ENCODE data around the gene CCRL2. TPM values are rescaled to one million over a fixed set of nuclear protein-coding genes. Genes with fewer than 3 reads are reported as not detected.

The CCRL2 gene
- total and polyA plus RNA-seq, 9 of the 15 experiments (the other 6 are each of a cell fraction or from before 2014, with no cell fraction given), result 3.4 to 5.7 (median 4.0) TPM

DNA sequence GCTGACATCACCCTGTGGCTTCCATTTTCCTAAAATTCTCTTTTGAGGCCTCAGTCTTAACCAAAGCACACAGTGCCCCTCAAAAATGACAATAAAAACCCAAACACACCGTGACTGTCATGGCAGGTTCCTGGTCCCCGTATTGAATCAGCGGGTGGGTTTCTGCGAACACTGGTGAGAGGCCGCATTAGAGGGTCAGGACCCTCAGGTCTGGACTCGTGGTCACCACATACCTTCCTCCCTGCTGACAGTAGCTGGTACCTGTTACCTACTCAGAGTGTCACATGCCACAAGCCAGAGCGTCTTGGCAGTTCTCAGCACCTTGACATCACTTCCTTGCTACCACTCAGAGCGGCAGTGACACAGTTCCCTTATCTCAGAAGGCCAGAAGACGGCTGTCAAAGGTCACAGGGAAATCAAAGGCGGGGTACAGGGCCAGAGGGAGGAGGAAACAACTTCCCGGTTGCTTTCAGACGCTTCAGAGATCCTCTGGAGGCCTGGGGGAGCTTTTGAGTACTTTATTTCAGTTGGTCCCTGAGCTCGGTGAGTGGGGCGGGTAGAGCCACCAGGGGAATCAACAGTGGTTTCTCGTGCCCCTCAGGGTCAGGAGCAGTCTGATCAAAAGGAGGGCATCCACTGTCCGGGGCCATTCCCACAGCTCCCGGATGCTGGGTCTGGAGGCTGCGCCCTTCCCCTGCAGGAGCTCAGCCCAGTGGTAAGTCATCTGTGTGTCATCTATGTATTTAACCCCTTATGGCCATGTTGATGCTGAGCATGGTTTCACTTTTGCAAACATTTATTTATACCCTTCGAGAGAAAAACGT lies at the start of gene CCRL2, which contains the start of gene CCR5AS (continued):
- TF ChIP-seq, protein P1, sequence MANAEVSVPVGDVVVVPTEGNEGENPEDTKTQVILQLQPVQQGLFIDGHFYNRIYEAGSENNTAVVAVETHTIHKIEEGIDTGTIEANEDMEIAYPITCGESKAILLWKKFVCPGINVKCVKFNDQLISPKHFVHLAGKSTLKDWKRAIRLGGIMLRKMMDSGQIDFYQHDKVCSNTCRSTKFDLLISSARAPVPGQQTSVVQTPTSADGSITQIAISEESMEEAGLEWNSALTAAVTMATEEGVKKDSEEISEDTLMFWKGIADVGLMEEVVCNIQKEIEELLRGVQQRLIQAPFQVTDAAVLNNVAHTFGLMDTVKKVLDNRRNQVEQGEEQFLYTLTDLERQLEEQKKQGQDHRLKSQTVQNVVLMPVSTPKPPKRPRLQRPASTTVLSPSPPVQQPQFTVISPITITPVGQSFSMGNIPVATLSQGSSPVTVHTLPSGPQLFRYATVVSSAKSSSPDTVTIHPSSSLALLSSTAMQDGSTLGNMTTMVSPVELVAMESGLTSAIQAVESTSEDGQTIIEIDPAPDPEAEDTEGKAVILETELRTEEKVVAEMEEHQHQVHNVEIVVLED (CRISPR knock-in tag; IDR thresholded peaks at IDR 0.05), result 0 out of 2 replicates have a peak, but pooled peaks have one; percentile 42
- no peak for TF ChIP-seq ZNF764 (CRISPR knock-in tag; IDR thresholded peaks at IDR 0.05; ENCODE audit: low read depth)
- TF ChIP-seq NR1H2 (CRISPR knock-in tag; IDR thresholded peaks at IDR 0.05), result no peak
- no peak for TF ChIP-seq TGIF2 (CRISPR knock-in tag; IDR thresholded peaks at IDR 0.05)
- peak; percentile 87 for TF ChIP-seq HDAC3 (IDR thresholded peaks at IDR 0.05; ENCODE audit: borderline replicate concordance, partially characterized antibody)
- no peak for TF ChIP-seq ZC3H8 (IDR thresholded peaks at IDR 0.05)
- peak; percentile 31; the same call in 1 of the 2 replicates for TF ChIP-seq TCF7L2 (IDR thresholded peaks at IDR 0.05; ENCODE audit: low read depth, low read length)
- peak; percentile 55; the same call in 1 of the 2 replicates for TF ChIP-seq ZNF354B (CRISPR knock-in tag; IDR thresholded peaks at IDR 0.05)
- peak; percentile 98 for TF ChIP-seq ZNF589 (CRISPR knock-in tag; IDR thresholded peaks at IDR 0.05; ENCODE audit: low read depth)
- TF ChIP-seq SIN3B (IDR thresholded peaks at IDR 0.05; ENCODE audit: low read depth), result no peak
- TF ChIP-seq, protein P2, sequence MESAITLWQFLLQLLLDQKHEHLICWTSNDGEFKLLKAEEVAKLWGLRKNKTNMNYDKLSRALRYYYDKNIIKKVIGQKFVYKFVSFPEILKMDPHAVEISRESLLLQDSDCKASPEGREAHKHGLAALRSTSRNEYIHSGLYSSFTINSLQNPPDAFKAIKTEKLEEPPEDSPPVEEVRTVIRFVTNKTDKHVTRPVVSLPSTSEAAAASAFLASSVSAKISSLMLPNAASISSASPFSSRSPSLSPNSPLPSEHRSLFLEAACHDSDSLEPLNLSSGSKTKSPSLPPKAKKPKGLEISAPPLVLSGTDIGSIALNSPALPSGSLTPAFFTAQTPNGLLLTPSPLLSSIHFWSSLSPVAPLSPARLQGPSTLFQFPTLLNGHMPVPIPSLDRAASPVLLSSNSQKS (CRISPR knock-in tag; IDR thresholded peaks at IDR 0.05), result no peak
- TF ChIP-seq, protein P3, sequence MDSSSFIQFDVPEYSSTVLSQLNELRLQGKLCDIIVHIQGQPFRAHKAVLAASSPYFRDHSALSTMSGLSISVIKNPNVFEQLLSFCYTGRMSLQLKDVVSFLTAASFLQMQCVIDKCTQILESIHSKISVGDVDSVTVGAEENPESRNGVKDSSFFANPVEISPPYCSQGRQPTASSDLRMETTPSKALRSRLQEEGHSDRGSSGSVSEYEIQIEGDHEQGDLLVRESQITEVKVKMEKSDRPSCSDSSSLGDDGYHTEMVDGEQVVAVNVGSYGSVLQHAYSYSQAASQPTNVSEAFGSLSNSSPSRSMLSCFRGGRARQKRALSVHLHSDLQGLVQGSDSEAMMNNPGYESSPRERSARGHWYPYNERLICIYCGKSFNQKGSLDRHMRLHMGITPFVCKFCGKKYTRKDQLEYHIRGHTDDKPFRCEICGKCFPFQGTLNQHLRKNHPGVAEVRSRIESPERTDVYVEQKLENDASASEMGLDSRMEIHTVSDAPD (CRISPR knock-in tag; IDR thresholded peaks at IDR 0.05), result peak; percentile 53; the same call in 1 of the 2 replicates
- no peak for TF ChIP-seq KDM2B (CRISPR knock-in tag; IDR thresholded peaks at IDR 0.05)
- TF ChIP-seq NR2C2 (CRISPR knock-in tag; IDR thresholded peaks at IDR 0.05), result peak; percentile 94
- TF ChIP-seq NR2C2 (tag; IDR thresholded peaks at IDR 0.05), result peak; percentile 98
- peak; percentile 70; the same call in 1 of the 2 replicates for TF ChIP-seq PHF8 (IDR thresholded peaks at IDR 0.05; ENCODE audit: borderline replicate concordance, low read length)
- TF ChIP-seq, protein P4, sequence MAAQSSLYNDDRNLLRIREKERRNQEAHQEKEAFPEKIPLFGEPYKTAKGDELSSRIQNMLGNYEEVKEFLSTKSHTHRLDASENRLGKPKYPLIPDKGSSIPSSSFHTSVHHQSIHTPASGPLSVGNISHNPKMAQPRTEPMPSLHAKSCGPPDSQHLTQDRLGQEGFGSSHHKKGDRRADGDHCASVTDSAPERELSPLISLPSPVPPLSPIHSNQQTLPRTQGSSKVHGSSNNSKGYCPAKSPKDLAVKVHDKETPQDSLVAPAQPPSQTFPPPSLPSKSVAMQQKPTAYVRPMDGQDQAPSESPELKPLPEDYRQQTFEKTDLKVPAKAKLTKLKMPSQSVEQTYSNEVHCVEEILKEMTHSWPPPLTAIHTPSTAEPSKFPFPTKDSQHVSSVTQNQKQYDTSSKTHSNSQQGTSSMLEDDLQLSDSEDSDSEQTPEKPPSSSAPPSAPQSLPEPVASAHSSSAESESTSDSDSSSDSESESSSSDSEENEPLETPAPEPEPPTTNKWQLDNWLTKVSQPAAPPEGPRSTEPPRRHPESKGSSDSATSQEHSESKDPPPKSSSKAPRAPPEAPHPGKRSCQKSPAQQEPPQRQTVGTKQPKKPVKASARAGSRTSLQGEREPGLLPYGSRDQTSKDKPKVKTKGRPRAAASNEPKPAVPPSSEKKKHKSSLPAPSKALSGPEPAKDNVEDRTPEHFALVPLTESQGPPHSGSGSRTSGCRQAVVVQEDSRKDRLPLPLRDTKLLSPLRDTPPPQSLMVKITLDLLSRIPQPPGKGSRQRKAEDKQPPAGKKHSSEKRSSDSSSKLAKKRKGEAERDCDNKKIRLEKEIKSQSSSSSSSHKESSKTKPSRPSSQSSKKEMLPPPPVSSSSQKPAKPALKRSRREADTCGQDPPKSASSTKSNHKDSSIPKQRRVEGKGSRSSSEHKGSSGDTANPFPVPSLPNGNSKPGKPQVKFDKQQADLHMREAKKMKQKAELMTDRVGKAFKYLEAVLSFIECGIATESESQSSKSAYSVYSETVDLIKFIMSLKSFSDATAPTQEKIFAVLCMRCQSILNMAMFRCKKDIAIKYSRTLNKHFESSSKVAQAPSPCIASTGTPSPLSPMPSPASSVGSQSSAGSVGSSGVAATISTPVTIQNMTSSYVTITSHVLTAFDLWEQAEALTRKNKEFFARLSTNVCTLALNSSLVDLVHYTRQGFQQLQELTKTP (IDR thresholded peaks at IDR 0.05; ENCODE audit: low read depth in 1 of 2, partially characterized antibody in 2 of 2), result peak in 1 of 2 experiments; percentile 67
